A549 (cell line): ENCODE measurements around the gene ACRBP. TPM values are rescaled to one million over a fixed set of nuclear protein-coding genes. Genes with fewer than 3 reads are reported as not detected.

ENCODE experiments used
- ATAC-seq, 2 experiments: fragments of 200-7000 bp in 1 of 2; fragments of >200 bp in 1 of 2; cut with Nextera tagmentation in 1 of 2; cut with Tn5 transposase in 1 of 2; 3 replicates each; pipeline versions ENCODE4 v1.8.0 to v1.9.1; 2018 to 2020; ENCODE audit warnings: mild to moderate bottlenecking in 1 of 2, moderate library complexity in 1 of 2
- CTCF ChIA-PET: fragments of 300-600 bp; sonication (Branson Sonifier 250); formaldehyde crosslinking; extraction: SDS; loops from one replicate; lab custom pipeline; 2021; ENCODE audit warnings: antibody characterized with exemption, inconsistent platforms; lab: Yijun Ruan, JAX
- POLR2A ChIA-PET: fragments of 350-600 bp; formaldehyde crosslinking; extraction: SDS; loops from one replicate; lab custom pipeline; 2021; ENCODE audit warnings: antibody characterized with exemption, inconsistent platforms; lab: Yijun Ruan, JAX
- DNase-seq, 2 experiments: peaks; one replicate each; pipeline versions ENCODE4 v3.0.0 to v3.0.0-alpha.2; 2011 to 2016; ENCODE audit warnings: low read depth in 1 of 2, low spot score in 1 of 2
- FAIRE-seq: peaks from 2 replicates; lab custom pipeline; 2011; peaks lifted over from hg19 to GRCh38; lab: Jason Lieb, UNC
- H3K27ac ChIP-seq, 2 experiments: fragments of >200 bp; sonication (Bioruptor Twin); formaldehyde crosslinking; 3 replicates each; pipeline ENCODE4 v1.5.1; 2016 to 2017
- H3K4me1 ChIP-seq: fragments of >200 bp; sonication (Bioruptor Twin); formaldehyde crosslinking; 3 replicates; pipeline ENCODE4 v1.6.1; 2016
- H3K4me2 ChIP-seq: fragments of >200 bp; sonication (Bioruptor Twin); formaldehyde crosslinking; 3 replicates; pipeline ENCODE4 v1.6.1; 2016
- H3K4me3 ChIP-seq: fragments of >200 bp; sonication (Bioruptor Twin); formaldehyde crosslinking; 3 replicates; pipeline ENCODE4 v1.5.1; 2016
- H3K9me3 ChIP-seq: fragments of >200 bp; sonication (Bioruptor Twin); formaldehyde crosslinking; 3 replicates; pipeline ENCODE4 v1.6.1; 2016
- BHLHE40 ChIP-seq: IDR thresholded peaks from 2 replicates; pipeline ENCODE4 v1.6.1; 2012; ENCODE audit warnings: low read depth, low read length, inconsistent platforms
- CBX2 ChIP-seq: fragments of 200-600 bp; sonication (generic); IDR thresholded peaks from 2 replicates; pipeline ENCODE4 v1.6.1; 2016; ENCODE audit warnings: low read depth, mild to moderate bottlenecking, borderline replicate concordance
- CHD2 ChIP-seq: fragments of 150-350 bp; IDR thresholded peaks from 2 replicates; pipeline ENCODE4 v1.6.1; 2014; ENCODE audit warnings: low read length; ENCODE audit not compliant: partially characterized antibody
- EHMT2 ChIP-seq: fragments of 200-600 bp; sonication (generic); IDR thresholded peaks from 2 replicates; pipeline ENCODE4 v1.6.1; 2016; ENCODE audit warnings: antibody characterized with exemption, low read depth, mild to moderate bottlenecking, moderate library complexity
- HEYL ChIP-seq: fragments of 250-450 bp; sonication (Bioruptor Pico); IDR thresholded peaks from 2 replicates; pipeline ENCODE4 v1.8.0; 2021; ENCODE audit warnings: mild to moderate bottlenecking, moderate library complexity
- HMGXB4 ChIP-seq: fragments of 250-450 bp; sonication (Bioruptor Pico); IDR thresholded peaks from 2 replicates; pipeline ENCODE4 v1.5.0; 2021; ENCODE audit warnings: mild to moderate bottlenecking, moderate library complexity, borderline replicate concordance
- KDM1A ChIP-seq: fragments of 200-600 bp; sonication (generic); IDR thresholded peaks from 2 replicates; pipeline ENCODE4 v1.6.1; 2016; ENCODE audit warnings: low read depth, mild to moderate bottlenecking
- MAFK ChIP-seq: fragments of 450-650 bp; IDR thresholded peaks from 2 replicates; pipeline ENCODE4 v1.6.1; 2014; ENCODE audit not compliant: partially characterized antibody
- MAZ ChIP-seq: fragments of 150-350 bp; IDR thresholded peaks from 2 replicates; pipeline ENCODE4 v1.6.1; 2014; ENCODE audit warnings: antibody characterized with exemption, low read depth, low read length, borderline replicate concordance
- RAD21 ChIP-seq, 2 experiments: fragments of >200 bp in 1 of 2; sonication (Bioruptor Twin) in 1 of 2; formaldehyde crosslinking in 1 of 2; IDR thresholded peaks in 1 of 2; conservative IDR thresholded peaks in 1 of 2; 2 replicates in 1 of 2; 3 replicates in 1 of 2; pipeline ENCODE4 v1.6.1; 2012 to 2018; ENCODE audit warnings: inconsistent platforms in 1 of 2
- RCOR1 ChIP-seq: fragments of 150-350 bp; IDR thresholded peaks from 2 replicates; pipeline ENCODE4 v1.6.1; 2014; ENCODE audit warnings: antibody characterized with exemption, low read length, low read depth
- RNF2 ChIP-seq: fragments of 200-600 bp; sonication (generic); IDR thresholded peaks from 2 replicates; pipeline ENCODE4 v1.6.1; 2016; ENCODE audit warnings: low read depth, mild to moderate bottlenecking, antibody characterized with exemption, moderate library complexity, borderline replicate concordance
- SMC3 ChIP-seq: fragments of >200 bp; sonication (Bioruptor Twin); formaldehyde crosslinking; IDR thresholded peaks from 3 replicates; pipeline ENCODE4 v1.6.1; 2018; ENCODE audit warnings: inconsistent platforms
- ZNF302 ChIP-seq: fragments of 250-450 bp; sonication (Bioruptor Pico); IDR thresholded peaks from 2 replicates; pipeline ENCODE4 v1.9.0; 2021; ENCODE audit warnings: inconsistent platforms, mild to moderate bottlenecking, moderate library complexity
- ZSCAN20 ChIP-seq: fragments of 250-450 bp; sonication (Bioruptor Pico); IDR thresholded peaks from 2 replicates; pipeline ENCODE4 v1.8.0; 2022; ENCODE audit warnings: mild to moderate bottlenecking, moderate library complexity
- WGBS: methylation state at CpG from one replicate; pipeline ENCODE4 v1.1.6; 2017; ENCODE audit errors: missing lambda C conversion rate; 5-methylcytosine and 5-hydroxymethylcytosine counted together
- polyA plus RNA-seq, 4 experiments: library from polyadenylated mRNA; depleted of rRNA in 3 of 4; stranded (reverse); fragments of >200 nt; fragmentation: RNase III in 1 of 4; extraction: RNeasy Plus Mini Kit Qiagen cat#74134 plus additional on column Dnase treatment in 1 of 4; gene quantifications; 2 replicates in 3 of 4; 3 replicates in 1 of 4; pipeline ENCODE4 v1.2.3, GENCODE V29; 2011 to 2017
- TF ChIP-seq, protein P1 (sequence below): fragments of 150-350 bp; IDR thresholded peaks from 2 replicates; pipeline ENCODE4 v1.6.1; 2014; ENCODE audit warnings: low read depth, mild to moderate bottlenecking, low read length
- TF ChIP-seq, protein P2 (sequence below): IDR thresholded peaks from 2 replicates; pipeline ENCODE4 v1.6.1; 2012

The ACRBP gene
- polyA plus RNA-seq, 2 of the 4 experiments (the other 2 are of a cell fraction): 0.34 to 0.70 TPM

GRCh38 chr12:6607751-6608591 is 39.3 kb downstream of the ACRBP start (continued):
- no peak for TF ChIP-seq CHD2
- no peak for TF ChIP-seq KDM1A
- 0 out of 2 replicates have a peak, but pooled peaks have one; percentile 45 for TF ChIP-seq ZSCAN20 (CRISPR knock-in tag)
- TF ChIP-seq BHLHE40: no peak
- peak; percentile 95 for TF ChIP-seq ZNF302 (CRISPR knock-in tag)
- TF ChIP-seq MAZ: no peak
- TF ChIP-seq CBX2: no peak
- TF ChIP-seq RCOR1: no peak
- TF ChIP-seq, protein P1, sequence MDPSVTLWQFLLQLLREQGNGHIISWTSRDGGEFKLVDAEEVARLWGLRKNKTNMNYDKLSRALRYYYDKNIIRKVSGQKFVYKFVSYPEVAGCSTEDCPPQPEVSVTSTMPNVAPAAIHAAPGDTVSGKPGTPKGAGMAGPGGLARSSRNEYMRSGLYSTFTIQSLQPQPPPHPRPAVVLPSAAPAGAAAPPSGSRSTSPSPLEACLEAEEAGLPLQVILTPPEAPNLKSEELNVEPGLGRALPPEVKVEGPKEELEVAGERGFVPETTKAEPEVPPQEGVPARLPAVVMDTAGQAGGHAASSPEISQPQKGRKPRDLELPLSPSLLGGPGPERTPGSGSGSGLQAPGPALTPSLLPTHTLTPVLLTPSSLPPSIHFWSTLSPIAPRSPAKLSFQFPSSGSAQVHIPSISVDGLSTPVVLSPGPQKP: no peak
- TF ChIP-seq RAD21 (conservative IDR thresholded peaks at IDR 0.05 in 1 of 2, IDR thresholded peaks at IDR 0.05 in 1 of 2): no peak

DNA sequence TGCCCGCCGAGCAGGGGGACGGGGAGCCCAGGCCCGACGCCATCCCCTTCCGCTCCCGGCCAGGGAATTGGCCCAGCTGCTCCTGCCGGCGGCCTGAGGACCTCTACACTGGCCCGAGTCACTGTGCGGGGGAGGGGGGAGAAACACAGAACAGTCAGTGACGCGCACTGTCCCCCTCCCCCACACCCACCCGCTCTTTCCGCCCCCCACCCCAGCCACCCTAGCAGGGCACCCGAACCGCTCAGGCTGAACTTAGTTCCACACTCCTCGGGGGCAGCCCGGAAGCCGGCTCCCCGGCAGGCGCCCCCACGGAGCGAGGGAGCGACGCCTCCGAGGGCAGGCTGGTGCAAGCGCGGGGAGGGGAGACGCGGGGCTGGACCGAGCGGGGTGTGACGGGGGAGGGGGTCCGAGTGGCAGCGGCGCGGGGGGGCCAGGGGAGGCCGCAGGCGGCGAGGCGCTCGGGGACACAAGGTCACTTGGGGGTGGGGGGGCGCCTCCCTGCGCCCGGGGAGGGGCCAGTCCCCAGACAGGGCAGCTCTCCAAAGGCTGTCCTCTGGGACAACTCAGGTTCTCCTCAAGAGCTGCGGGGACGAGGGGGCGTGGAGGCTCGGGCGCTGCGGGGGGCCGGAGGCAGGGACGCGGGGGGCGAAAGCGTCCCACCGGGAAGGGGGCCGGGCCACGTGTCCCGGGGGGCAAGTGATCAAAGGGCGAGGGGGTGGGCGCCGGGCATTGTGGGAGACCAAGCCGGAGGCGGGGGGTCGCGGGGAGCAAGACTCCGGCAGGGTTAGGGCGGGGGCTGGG is 40.7 kb downstream of the ACRBP start:
- peak overlapping the region; percentile 97 for H3K4me3 ChIP-seq
- peak overlapping the region; percentile 93 to 99 for H3K27ac ChIP-seq
- peaks cover 37% of the 10 kb centered on the region for H3K4me1 ChIP-seq
- POLR2A ChIA-PET: interaction anchor here (0.9 to 1.3 kb wide), 2 partner anchors 73 to 83 kb away, joined by 4 to 5 read pairs; partner anchors contain the start of gene ZNF384
- H3K9me3 ChIP-seq: no peaks in the 10 kb centered on the region
- 2% methylated on average over 9 of the region's 70 CpGs for WGBS
- peak overlapping the region; percentile 97 for H3K4me2 ChIP-seq
- TF ChIP-seq, protein P2, sequence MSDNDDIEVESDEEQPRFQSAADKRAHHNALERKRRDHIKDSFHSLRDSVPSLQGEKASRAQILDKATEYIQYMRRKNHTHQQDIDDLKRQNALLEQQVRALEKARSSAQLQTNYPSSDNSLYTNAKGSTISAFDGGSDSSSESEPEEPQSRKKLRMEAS: peak; percentile 30; the same call in 1 of the 2 replicates
- TF ChIP-seq RNF2 (no peak), HEYL (CRISPR knock-in tag) (no peak), HMGXB4 (CRISPR knock-in tag) (no peak), MAFK (no peak), SMC3 (no peak), ZNF302 (CRISPR knock-in tag) (no peak), EHMT2 (no peak)
- DNase-seq (peak; percentile 40 to 62), ATAC-seq (peak; percentile 26 to 65; a peak in 4 of 6 replicates), FAIRE-seq (no peak)
- CTCF ChIA-PET: interaction anchor here (1.3 to 2.2 kb wide), 6 partner anchors 10 to 220 kb away, joined by 3 to 9 read pairs (median 5); partner anchors contain the start of genes MLF2 and ZNF384
